Choroid plexus epithelial cell (primary cell): ENCODE data around the gene CD52.
A peak's percentile ranks its signal among the peaks of the same experiment; 100 is the strongest.
"Not testable (repeated sequence)": the region's sequence is repeated elsewhere in the genome, so short reads cannot be mapped to it uniquely, and the experiment has no call there.

Experiments
- DNase-seq: peaks from one replicate; pipeline ENCODE4 v3.0.0-alpha.2; 2010; ENCODE audit warnings: low read depth
- H3K4me3 ChIP-seq: 2 replicates; pipeline ENCODE4 v1.5.1; 2011; ENCODE audit warnings: low read depth, mild to moderate bottlenecking, control low read depth, low read length, moderate library complexity
- TF ChIP-seq, protein P1 (sequence below): conservative IDR thresholded peaks from 2 replicates; pipeline ENCODE4 v1.5.1; 2011; ENCODE audit warnings: low read depth, mild to moderate bottlenecking, control low read depth, inconsistent platforms, low read length, moderate library complexity

The CD52 gene

DNA sequence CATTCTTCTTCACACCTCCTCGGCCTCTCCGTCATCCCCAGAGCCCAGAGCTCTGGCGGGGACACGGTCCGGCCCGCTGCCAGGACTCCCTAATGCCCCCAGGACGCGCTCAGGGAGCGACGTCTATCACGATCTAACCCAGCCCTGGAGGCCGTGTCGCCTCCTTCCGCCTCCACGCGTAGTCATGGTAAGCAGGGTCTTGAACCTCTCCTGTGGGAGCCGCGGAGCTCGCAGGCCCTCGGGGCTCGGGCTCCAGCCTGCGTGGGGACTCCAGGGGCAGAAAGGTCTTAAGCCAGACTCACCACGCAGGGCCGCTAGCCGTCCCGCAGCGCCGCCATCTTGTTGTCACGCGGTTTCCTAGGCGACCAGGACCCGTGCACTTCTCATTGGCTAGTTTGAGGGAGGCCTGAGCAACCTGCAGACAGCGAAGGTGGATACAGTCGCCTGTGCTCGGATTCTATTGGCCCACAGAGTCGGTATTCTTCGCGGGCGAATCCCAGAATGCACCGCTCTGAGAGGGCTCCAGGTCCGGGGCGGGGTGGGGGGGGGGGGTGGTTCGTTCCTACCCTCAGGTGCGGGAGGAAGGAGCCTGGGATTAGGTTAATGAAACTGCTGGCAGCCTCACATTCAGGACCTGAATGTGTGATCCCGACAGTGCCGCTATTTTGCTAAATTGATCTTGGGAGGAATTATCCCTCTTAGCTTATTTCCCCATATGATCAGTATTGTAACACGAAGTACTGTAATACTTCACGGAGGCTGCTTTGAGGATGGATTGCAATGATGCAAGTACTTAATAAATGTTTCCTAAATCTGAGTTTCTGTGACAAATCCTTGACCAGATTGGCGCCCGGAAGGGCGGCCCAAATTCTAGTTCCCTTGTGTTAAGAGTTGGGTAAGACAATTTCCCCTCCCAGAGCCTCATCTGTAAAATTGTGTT lies 11.2 kb upstream of the CD52 start, which contains the start of gene UBXN11:
TSS of gene UBXN11 (minus strand) at position 347 of the 940 bp plus-strand sequence. CDS start 3,753 bp downstream, outside the sequence.
- TF ChIP-seq, protein P1, sequence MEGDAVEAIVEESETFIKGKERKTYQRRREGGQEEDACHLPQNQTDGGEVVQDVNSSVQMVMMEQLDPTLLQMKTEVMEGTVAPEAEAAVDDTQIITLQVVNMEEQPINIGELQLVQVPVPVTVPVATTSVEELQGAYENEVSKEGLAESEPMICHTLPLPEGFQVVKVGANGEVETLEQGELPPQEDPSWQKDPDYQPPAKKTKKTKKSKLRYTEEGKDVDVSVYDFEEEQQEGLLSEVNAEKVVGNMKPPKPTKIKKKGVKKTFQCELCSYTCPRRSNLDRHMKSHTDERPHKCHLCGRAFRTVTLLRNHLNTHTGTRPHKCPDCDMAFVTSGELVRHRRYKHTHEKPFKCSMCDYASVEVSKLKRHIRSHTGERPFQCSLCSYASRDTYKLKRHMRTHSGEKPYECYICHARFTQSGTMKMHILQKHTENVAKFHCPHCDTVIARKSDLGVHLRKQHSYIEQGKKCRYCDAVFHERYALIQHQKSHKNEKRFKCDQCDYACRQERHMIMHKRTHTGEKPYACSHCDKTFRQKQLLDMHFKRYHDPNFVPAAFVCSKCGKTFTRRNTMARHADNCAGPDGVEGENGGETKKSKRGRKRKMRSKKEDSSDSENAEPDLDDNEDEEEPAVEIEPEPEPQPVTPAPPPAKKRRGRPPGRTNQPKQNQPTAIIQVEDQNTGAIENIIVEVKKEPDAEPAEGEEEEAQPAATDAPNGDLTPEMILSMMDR = no peak
- DNase-seq = peak; percentile 97
- H3K4me3 ChIP-seq = peak within 1 kb of the TSS; percentile 95

DNA sequence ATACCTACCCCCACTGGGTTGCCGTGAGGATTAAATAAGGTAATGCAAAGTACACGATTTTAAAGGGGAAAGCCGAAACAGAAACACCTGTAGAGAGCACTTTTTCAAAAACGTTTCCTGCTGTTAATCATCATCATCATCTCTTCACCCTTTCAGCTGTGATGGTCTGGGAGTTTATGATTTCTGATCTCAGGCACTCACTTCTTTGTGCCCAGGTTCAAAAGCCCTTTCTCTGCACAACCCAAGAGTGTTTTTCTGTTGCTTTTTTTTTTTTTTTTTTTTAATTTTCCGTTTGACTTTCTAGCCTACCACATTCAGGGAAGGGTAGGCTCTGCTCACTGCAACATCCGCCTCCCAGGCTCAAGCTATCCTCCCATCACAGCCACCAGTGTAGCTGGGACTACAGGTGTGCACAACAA lies 10.4 kb upstream of the CD52 start:
- TF ChIP-seq, protein P1 = no peak
- DNase-seq = no peak
- H3K4me3 ChIP-seq = no peak overlapping the region

DNA sequence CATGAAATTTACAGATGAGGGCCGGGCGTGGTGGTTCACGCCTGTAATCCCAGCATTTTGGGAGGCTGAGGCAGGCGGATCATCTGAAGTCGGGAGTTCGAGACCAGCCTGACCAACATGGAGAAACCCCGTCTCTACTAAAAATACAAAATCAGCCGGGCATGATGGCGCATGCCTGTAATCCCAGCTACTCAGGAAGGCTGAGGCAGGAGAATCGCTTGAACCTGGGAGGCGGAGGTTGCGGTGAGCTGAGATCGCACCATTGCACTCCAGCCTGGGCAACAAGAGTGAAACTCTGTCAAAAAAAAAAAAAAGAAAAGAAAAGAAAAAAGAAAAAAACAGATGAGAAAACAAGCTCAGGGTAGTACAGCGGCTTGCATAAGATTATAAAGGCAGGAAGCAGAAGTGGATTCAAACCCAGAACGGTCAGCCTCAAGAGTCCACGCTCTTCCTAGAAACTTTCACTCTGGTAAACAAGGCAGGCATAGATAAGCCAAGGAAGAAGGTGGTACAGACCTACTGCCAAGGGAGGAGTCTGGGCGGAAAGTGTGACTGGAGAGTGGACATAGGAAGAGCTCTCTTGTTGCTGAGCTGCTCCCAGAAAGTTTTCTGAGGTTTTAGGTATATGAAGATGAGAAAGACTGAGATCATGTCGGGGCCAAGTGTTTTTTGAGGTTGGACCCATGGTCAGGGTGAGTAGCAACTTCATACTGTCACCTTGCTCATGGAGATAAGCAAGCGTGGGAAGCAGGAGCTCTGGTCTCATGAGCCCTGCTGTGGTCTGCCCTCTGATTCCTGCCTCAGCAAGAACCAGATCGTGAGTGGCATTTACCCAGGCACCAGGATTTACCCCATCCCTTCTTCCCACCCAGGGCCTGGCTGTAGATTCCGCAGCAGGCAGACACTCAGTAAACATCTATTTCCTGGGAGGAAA lies 9.5 kb upstream of the CD52 start:
- DNase-seq, H3K4me3 ChIP-seq: not testable (repeated sequence)

DNA sequence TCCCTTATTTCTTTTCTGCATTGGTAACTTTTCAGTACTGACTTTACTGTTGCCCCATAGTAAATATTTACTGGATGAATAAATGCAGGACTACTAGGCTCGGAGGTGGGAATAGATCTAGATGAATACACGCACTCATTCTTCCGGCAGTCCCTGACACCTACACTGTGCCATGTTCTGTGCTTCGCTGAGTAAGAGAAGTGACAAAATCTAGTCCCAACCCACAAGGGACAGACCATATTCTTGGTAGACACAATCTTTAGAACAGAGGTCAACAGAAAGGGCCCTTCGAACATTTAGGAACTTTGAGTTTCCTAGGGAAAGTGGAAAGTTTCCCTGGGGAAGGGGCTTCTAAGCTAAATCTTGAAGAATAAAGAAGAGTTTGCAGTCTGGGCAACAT lies 3.3 kb upstream of the CD52 start:
- TF ChIP-seq, protein P1 = no peak
- H3K4me3 ChIP-seq = no peak overlapping the region
- DNase-seq = no peak

DNA sequence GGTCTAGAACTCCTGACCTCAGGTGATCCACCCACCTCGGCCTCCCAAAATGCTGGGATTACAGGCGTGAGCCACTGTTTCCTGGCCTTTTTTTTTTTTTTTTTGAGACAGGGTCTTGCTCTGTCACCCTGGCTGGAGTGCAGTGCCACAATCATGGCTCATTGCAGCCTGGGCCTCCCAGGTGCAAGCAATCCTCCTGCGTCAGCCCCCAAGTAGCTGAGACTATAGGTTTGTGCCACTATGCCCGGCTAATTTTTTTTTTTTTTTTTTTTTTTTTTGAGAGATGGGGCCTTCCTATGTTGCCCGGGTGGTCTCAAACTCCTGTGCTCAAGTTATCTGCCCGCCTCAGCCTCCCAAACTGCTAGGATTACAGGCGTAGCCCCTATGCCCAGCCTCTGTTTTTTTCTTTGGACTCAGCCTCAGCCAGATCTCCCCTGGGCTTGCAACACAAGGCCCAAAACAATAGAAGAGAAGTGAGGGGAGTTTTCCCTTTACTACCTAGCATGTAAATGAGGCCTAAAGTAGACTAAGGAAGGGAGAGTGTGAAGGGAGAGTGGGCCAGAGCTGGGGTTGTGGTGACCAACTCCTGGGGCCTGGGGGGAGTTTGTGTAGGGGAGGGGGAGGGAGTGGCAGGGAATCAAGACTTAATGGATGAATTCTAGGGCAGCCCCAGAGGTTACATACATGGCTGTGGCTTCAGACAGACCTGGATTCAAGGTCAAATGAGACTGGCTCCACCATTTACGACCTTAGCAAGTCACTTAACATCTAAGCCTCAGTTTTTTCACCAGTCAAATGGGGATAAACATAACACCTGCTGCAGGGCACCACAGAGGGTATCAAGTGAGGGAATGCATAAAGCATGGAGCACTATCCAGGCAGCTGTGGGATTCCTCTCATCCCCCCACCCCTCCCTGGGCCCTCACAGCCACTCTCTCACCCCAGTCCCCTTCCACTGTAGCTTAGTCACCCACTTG lies 1.6 kb upstream of the CD52 start:
- no peak for DNase-seq
- TF ChIP-seq, protein P1 = no peak
- no peak overlapping the region for H3K4me3 ChIP-seq

DNA sequence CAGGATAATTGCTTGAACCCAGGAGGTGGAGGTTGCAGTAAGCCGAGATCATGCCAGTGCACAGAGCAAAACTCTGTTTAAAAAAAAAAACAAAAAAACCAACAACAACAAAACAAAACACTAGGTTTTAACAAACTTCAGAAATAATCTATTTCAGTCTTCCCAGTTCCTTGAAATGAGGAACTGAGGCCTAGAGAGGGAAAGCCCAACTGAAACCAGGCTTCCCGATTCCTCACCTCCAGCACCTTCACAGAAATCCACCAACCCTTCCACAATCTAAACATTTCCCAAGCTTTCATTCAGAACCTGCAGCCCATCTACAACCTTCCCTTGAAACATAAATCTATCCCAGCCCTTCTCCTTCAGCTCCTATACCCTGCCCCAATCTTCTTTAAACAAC lies 612 bp upstream of the CD52 start:
- no peak for DNase-seq
- no peak overlapping the region for H3K4me3 ChIP-seq
- TF ChIP-seq, protein P1 = no peak
